ENCODE data around the gene NOTCH2. TPM values are rescaled to one million over a fixed set of nuclear protein-coding genes. Genes with fewer than 3 reads are reported as not detected.

NOTCH2 gene
- total and polyA plus RNA-seq, 10 of the 15 experiments (the other 5 are each of a cell fraction or from before 2014, with no cell fraction given): 0.02 to 2.0 (median 0.62) TPM; not detected in 1

- no TSS peak for BruUV-seq (replicated peaks)
- no peaks in the 10 kb centered on the region; the same call in 2 of the 3 replicates for H3K9me3 ChIP-seq (replicated peaks; ENCODE audit: control insufficient read depth, insufficient read depth, low read length)
- no peak overlapping the region for H3K27ac ChIP-seq (ENCODE audit: control insufficient read depth, insufficient read depth)
- TF ChIP-seq MYB (IDR thresholded peaks at IDR 0.05; ENCODE audit: borderline replicate concordance, low read depth, low read length) (no peak), HDAC2 (IDR thresholded peaks at IDR 0.05) (no peak), BCL3 (IDR thresholded peaks at IDR 0.05; ENCODE audit: borderline replicate concordance, insufficient read depth, low read depth, low read length, poor library complexity, severe bottlenecking) (no peak), ZNF622 (IDR thresholded peaks at IDR 0.05) (no peak), ZNF274 (IDR thresholded peaks at IDR 0.05; ENCODE audit: insufficient read depth, insufficient read length) (no peak), PAX5 (IDR thresholded peaks at IDR 0.05; ENCODE audit: borderline replicate concordance, low read depth, low read length) (no peak), RAD51 (IDR thresholded peaks at IDR 0.05) (no peak), POLR2A (IDR thresholded peaks at IDR 0.05; ENCODE audit: low read depth, low read length) (no peak), SMC3 (IDR thresholded peaks at IDR 0.05; ENCODE audit: borderline replicate concordance, low read length) (no peak), ZSCAN29 (IDR thresholded peaks at IDR 0.05) (no peak), YBX1 (IDR thresholded peaks at IDR 0.05) (no peak), MTA2 (IDR thresholded peaks at IDR 0.05; ENCODE audit: low read depth) (no peak), MXI1 (IDR thresholded peaks at IDR 0.05; ENCODE audit: low read depth, low read length) (no peak), ETV6 (conservative IDR thresholded peaks at IDR 0.05 in 1 of 2, IDR thresholded peaks at IDR 0.05 in 1 of 2; ENCODE audit: borderline replicate concordance in 1 of 2, low read depth in 1 of 2) (no peak), SPI1 (IDR thresholded peaks at IDR 0.05; ENCODE audit: borderline replicate concordance, insufficient read depth, low read depth, low read length) (no peak), RBBP5 (conservative IDR thresholded peaks at IDR 0.05) (no peak), POLR2AphosphoS5 (IDR thresholded peaks at IDR 0.05; ENCODE audit: low read length) (no peak)
- no peaks in the 10 kb centered on the region for H3K4me1 ChIP-seq (ENCODE audit: control insufficient read depth, insufficient read depth, low read length)
- intact Hi-C loops (cut with micrococcal nuclease; ENCODE audit: unreplicated experiment): no loop called here
- ATAC-seq: no peak
- ChIA-PET RAD21 (ENCODE audit: unreplicated experiment) (no interaction called here), SMC1A (ENCODE audit: uncharacterized antibody, unreplicated experiment) (no interaction called here), POLR2A (no interaction called here), CTCF (no interaction called here)
- no peak overlapping the region for H3K4me3 ChIP-seq
- H4K20me1 ChIP-seq (ENCODE audit: control insufficient read depth, insufficient read depth): no peaks in the 10 kb centered on the region
- no peak for DNase-seq (ENCODE audit: low read depth, low spot score)
- H3K9ac ChIP-seq (ENCODE audit: control insufficient read depth, insufficient read depth, low read length): no peak overlapping the region
- no peaks in the 10 kb centered on the region for H3K36me3 ChIP-seq (ENCODE audit: control insufficient read depth in 2 of 2, insufficient read depth in 2 of 2, low read length in 1 of 2)
- H3K79me2 ChIP-seq (ENCODE audit: control insufficient read depth, insufficient read depth, low read length): no peaks in the 10 kb centered on the region
- H2AFZ ChIP-seq (ENCODE audit: control insufficient read depth, low read depth, low read length): no peak overlapping the region
- H3K27me3 ChIP-seq (replicated peaks in 1 of 2; ENCODE audit: control insufficient read depth in 2 of 2, insufficient read depth in 2 of 2, low read length in 1 of 2): no peaks in the 10 kb centered on the region; a peak in 1 of 4 replicates
- FAIRE-seq: no peak
- in situ Hi-C loops (cut with MboI): no loop called here
- no peak overlapping the region for H3K4me2 ChIP-seq (ENCODE audit: control insufficient read depth, insufficient read depth)
- 57% methylated on average over 7 of the region's 7 CpGs for WGBS (ENCODE audit: insufficient coverage, insufficient replicate concordance, low lambda C conversion rate, missing lambda C conversion rate)
These were observed 150.2 kb downstream of the NOTCH2 start for GRCh38 chr1:119919241-119919640.

Measured in GM12878 (cell line).